GM19023 (cell line): Measurements from ENCODE around the gene TTC6.

Experiments
- ATAC-seq: cut with Tn5 transposase; IDR thresholded peaks from one replicate; pipeline ENCODE4 v1.9.1; 2021; ENCODE audit warnings: mild to moderate bottlenecking, moderate library complexity; ENCODE audit not compliant: unreplicated experiment

The TTC6 gene

GRCh38 chr14:37623971-37624370 lies 28.5 kb downstream of the TTC6 start:
- no peak for ATAC-seq

DNA sequence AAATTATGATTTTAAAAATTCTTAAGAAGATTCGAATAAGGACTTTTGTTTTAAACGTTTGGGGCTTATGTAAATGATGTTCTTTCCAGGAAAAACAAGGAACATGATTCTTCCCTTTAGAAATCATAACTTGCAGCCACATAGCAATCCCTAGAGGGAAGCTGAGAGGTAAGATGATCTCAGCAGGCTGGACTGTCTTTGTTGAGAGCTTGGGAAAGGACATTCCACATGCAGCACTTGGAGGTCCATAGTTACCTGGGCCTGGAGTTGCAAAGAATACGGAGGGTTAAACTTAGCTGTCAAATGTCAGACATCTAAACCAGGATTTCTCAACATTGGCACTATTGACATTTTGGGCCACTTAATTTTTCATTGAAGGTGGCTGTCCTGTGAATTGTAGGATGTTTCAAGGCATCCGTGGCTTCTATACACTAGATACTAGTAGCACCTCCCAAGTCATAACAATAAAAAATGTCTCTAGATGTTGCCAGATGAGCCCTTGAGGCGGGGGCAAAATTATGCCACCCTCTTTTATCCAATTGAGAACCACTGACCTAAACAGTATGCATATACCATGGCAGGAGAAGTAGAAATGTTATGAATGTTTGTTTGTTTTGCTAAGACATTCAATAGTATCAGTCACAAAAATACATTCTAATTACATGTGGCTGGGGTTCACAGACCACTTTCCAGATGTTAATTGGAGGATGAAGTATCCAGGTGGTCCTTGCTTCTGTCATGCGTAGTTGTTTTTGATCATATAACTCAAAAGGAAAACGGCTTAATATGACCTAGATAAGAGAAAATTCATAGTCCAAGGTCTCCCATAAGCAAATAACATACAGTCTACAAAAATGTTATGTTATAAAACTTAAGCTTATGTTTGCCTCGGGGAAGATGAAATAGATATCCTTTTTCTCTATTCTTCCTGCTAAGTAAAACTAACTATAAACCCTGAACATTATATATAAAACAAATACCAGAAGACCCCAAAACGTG lies 30.5 kb downstream of the TTC6 start:
- no peak for ATAC-seq

GRCh38 chr14:37637341-37637740 lies 41.9 kb downstream of the TTC6 start:
- no peak for ATAC-seq

- ATAC-seq: no peak
These were observed 43.2 kb downstream of the TTC6 start for GRCh38 chr14:37638599-37638998.

DNA sequence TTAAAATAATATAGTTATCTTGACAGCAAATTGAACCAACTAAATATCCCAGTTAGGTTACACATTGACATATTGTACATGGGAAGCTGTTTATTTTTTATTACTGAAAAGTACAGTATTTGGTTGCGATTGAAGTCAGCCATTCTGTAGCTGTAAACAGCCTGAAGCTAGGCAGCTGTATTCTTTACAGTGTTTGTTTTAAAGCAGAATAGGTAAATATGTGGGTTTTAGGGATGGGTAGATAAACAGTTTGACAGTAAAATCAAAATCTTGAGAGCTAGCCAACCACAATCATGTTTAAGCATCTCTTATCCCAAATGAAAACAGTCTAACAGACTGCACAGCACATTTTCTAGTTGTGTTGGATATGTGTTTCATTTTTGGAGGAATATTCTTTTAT lies 45.7 kb downstream of the TTC6 start:
- ATAC-seq: no peak

DNA sequence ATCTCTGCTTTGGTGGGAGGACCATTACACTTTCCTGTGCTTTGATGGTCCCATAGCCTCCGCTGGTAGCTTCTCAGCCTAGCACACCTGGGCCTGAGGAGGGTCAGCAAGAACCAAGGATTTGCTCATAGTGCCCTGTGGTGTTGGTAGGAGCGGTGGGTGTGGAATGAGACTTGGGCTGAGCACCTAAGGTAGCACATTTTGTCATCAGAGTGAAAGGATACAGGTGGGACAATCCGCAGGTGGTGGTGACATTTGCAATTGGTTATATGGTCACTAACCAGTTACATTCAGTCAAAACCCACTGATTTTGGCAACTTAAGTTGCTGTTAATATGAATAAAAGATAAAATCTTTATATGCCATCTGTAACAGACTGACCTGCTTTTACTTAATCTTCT lies 46.7 kb downstream of the TTC6 start:
- ATAC-seq: no peak

DNA sequence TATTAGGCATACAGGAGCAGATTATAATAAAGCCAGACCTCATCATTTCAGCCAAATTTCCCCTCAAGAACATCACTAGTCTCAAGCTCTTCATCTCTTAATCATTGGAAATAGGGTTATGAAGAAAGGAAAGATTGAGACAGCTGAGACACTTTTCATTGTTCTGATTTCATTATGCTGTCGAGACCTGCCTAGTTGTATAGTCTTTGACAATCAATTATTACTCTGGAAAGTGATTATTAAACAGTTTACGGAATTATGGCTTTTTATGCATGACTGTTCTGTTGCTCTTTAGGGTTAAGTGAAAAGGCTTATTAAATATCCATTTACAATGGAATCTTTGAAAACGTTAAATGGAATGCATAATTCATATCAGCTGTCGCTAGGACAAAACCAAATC lies 48.3 kb downstream of the TTC6 start:
- no peak for ATAC-seq
